GM19438 (cell line): Measurements from ENCODE around the gene ETV6.
A peak's percentile ranks its signal among the peaks of the same experiment; 100 is the strongest.

Experiments
- ATAC-seq: cut with Tn5 transposase; IDR thresholded peaks from one replicate; pipeline ENCODE4 v1.9.1; 2021; ENCODE audit warnings: low read depth; ENCODE audit not compliant: unreplicated experiment

ETV6 gene

DNA sequence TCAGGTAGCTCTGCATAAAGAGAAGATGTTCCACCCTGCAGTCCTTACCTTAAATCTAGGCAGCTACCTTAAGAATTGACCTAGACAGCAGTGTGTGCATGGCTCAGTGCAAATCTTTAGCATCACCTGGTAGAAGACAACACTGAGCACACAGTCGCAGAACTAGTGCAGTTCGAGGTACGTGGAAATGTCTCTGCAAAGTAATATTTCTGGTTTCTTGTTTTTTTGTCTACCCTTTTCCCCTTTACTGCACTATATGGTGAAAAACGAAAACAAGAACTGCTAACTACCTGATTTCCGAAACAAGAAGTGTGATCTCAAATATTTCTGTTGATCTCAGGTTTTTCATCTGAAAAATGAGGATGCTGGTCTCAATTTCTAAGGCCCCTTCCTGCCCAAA is 82.5 kb downstream of the ETV6 start:
- no peak for ATAC-seq

DNA sequence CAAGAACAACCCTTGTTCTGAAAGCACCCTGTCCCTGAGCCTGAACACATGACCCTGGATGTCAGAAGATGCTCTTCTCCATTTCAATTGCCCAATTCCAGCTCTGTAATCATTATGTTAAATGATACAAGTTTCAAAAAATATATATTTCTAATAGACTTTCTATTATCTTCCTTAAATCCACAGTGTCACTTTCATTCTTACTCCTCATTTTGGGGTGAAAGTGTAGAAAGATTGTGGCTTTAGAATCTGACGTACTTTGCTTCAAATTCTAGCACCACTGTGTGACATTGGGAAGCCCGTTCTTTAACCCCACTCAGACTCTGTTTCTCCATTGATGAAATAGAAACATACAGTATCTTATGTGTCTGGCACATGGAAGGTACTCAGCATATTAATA is 83.2 kb downstream of the ETV6 start:
- ATAC-seq = no peak

DNA sequence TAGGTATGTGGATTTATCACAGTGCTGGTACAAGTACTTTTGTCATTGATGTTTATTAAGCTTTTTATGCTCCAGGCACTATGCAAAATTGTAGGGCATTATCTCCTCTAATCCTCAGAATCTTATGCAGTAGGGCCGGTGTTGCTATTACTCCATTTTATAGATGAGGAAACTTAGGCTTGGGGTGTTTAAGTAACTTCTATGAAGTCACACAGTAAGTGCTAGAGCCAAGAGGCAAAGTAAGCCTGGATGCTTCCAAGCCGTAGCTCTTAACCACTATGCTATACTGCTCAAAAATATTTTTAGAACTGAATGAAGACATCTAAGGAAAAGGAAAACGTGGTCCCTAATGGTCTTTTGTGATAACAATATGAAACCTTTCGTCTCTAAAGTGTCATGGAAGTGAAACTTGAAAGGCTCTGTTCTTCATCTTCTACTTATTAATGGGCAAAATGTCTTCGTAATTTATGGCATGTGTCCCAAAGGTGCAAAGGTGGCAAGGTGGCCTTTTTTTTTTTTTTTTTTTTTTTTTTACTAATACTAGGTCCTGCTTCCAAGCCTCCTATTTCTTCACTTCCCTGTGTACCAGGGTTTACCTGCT is 85.2 kb downstream of the ETV6 start:
- no peak for ATAC-seq

DNA sequence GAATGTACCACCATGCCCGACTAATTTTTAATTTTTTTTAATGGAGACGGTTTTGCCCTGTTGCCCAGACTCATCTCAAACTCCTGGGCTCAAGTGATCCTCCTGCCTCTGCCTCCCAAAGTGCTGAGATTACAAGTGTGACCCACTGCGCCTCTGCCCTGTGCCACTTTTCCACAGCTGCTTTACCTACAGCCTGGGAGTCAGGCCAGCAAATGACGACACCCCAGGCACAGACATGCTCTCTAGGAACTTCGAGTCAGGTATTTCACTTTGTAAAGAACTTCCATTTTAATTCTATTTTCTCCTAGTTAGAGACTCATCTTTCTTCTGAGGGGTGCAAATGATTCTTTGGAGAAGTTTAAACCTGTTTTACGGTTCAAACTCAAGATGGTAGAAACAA is 89.0 kb downstream of the ETV6 start:
- ATAC-seq = no peak

DNA sequence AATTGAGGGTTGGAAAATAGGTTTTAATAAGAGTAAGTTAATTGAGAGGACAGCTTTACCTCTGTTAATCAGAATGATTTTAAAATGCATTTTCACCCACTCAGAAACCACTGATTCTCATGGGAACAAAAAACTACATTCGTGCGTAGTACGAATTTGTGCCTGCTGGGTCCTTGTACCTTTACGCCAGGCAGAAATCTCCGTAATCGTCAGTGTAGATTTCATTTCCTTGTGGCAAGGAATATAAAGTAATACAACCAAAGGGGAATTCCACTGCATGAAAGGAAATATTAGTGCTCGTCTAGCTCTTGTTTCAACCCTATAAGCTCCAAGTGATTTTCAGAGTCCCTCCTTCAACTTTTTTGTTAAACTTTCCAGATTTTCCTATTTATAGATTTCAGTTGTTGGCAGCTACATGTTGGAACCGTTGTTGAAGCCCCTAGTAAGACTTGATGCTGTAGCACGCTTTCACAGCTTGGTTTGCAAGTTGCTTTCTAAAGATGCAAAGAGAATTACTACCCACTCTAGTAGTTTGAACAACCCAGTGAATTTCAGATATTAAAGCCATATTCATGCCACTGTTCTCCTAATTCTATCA is 90.6 kb downstream of the ETV6 start:
- no peak for ATAC-seq

DNA sequence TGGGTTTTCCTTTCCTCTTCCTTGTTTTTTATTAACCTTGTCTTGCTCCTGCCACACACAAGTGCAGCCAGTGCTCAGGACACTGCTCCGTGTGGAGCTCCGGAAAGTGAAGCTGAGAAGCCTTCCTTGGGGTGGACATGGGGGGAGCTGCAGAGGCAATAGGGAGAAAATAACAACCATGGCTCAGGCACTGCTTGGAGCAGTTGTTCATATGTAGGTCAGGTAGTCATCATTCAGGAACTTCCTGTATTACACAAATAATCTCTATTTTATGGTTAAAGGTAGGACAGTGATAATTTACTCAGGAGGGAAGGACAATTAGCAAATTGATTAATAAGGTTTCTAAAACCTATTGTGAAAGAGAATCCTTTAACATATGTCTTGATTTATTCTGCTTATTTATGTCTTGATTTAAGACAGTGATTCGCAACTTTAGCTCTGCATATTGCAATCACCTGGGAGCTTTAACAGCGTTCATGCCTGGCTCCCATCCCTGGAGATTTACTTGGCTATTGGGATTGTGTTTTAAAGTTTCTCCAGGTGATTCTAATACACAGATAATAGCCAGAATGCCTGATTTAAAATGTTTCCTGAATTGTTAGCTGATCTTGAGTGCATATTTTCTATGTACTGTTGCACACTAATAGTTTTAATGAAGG is 92.1 kb downstream of the ETV6 start:
- no peak for ATAC-seq

DNA sequence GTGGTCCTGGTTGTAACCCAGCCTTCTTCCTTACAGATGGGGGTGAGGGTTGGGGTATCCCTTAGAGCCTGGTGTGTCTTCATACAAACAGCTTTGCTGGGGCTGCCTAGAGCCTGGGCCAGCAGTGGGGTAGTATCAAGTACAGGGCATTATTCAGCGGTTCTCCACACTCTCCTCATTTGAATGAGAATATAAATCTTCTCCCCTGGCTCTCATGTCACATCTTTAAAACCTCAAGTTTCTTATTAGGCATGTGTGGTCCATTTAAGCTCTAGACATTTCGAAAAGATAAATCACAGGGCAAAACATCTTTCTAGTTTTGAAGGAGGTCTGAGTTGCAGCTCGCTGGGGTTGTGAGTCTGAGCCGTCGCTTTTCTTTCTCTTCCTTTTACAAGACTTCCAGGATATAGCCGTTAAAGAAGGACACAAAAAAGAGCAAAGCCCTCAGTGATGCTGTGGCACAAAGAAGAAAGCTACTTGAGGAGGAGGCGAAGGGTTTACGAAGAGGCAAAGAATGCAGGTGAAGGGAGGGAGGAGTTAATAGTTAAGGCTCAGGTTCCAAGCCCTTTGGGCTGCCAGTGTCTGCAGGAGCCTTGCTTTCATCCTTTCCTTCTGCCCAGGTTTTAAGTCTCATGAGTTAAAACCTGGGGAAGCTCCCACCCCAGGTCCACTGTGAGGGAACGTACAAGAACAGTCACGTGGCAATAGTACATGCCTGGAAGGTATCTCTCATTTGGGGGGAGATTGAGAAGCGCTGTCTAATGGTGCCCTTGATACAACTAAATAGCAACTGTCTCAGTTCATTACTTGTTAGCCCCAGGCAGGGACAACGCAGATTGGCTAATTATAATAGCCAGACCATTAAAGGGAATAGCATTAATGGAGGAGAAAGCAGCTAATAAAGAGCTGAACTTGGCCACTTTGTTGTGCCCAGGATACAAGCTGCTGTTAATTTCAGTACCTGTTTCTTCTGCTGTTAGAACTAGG is 94.2 kb downstream of the ETV6 start:
- ATAC-seq = no peak

DNA sequence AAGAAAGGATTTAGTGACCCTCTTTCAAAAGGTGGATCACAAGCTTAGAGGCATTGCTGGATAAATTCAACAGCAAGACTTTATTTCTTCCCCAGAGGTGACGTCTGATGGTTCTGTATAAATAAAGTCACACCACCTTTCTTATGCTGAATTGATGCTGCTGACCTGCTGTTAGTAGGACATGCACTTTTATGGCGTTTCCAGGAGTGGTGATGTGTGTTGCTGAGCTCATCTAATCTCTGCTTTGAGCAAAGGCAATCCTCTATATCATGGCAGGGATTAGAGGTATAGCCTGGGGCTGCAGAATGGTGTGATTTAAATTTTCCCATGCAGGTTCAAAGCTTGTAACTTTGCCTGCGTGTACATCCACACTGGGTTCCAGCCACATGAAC is 94.9 kb downstream of the ETV6 start:
- no peak for ATAC-seq

DNA sequence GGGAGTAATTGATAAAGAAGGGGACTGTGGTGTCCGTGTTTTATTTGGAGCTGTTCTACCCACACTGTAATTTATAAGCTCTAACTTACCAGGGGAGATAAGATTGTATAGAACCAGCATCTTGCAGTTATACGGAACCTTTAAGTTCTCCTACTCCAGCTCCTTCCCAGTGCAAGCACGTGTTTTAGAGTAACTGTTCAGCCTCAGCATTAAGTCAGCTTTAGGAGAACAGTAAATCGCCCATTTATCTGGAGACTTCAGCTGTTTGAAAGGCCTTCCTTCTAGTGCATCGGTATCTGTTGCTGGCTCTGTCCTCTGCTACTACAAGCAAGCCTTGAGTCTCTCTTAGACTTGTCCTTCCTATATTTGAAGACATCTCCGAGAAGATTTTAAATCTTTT is 95.6 kb downstream of the ETV6 start:
- no peak for ATAC-seq

DNA sequence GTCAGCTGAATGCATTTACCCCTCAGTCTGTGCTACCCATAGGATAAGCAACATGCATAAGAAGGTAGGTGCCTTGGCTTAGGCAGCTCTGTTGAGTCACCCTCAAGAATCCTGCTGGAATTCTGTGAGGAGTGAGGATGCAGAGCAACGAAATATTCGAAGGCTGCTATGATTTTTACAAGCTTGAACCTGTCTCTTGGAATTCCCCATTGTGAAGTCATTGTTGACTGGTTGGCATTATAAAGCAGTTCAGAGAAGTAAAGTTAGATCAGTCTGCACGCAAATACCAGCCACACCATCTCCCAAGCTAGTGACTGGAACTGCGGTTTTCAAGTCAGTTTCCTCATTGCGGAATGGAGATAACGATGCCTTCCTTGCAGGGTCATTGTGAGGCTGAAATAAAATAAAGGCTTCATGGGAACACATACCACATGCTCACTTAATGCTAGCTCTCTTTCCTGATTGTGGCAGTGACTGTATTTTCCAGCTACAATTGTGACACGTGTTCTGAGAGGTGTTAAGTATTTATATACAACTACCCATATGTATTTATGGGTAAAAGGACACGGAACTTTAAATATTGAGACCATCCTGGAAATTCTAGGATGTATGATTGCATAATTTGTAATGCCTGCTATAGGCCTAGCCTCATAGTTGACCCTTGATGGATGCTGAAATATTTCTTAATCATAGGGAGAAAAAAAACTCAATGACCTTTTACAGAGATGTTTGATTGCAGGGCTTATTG is 96.7 kb downstream of the ETV6 start:
- no peak for ATAC-seq

DNA sequence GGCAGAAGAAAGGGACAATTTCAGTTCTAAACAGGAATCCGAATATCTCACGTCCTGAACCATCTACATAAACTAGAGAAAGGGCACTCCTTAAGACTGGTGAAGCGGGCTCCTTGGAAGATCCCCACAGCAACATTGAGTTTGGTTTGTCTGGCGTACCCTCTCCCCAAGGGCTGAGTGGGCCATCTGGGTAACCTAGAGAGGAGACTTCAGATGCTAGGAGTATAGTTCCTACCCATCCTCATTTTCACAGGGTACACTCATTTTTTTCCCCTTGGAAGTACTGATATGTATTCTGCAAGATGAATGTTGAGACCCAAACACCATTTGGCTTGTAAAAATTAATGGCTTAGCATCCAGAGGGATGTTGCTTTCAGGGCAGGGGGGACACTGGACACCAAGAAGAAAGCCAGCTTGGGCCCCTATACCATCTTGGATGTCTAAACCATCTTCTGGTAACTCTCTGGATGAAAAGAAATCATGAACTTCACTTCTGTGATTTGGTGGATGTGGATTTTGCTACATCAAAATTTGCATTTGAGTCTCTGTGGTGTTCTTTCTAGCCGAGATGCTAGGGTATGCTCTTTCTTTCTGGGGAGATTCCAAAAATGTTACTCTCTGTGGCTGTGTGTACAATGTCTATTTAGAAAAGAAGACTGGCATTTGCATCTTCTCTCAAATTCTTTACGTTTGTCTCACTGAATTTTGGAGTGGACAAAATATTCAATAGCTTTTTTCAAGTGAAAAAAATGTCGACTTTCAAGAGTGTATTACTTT is 97.7 kb downstream of the ETV6 start:
- ATAC-seq = no peak

DNA sequence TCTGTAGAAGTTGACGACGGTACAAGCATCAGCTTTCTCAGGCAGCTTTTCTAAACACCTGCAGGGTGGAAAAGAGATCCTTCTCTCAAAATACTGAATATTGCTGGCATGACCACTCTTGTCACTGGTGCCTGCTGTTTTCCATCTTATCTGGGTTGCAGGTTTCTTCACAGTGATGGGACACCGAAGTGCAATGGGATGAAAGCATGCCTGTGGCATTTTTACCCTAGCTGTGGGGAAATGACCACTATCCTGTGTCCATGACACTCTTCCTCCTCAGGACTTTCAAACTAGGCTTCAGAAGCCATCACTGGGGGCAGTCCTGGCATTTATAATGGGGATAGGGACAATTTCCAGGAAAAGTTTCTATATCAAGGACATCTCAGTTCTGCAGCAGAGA is 98.5 kb downstream of the ETV6 start:
- ATAC-seq = no peak

DNA sequence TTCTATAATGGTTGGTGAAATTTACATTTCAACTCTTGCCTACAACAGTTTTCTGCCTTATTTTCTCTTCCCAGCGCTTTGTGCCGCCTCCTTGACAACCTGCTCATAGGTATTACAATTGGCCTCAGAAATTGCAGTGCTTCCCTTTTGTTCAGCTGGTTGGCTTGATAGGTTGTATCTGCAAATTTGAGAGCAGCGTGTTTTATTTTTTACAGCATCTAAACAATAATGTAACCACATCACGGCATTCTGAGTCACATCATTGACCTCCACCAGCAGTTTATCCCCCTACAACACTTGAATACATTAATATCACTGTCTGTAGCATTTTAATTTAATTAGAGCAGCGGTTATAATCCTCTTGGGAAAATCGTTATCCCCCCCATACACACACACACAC is 99.4 kb downstream of the ETV6 start:
- no peak for ATAC-seq

DNA sequence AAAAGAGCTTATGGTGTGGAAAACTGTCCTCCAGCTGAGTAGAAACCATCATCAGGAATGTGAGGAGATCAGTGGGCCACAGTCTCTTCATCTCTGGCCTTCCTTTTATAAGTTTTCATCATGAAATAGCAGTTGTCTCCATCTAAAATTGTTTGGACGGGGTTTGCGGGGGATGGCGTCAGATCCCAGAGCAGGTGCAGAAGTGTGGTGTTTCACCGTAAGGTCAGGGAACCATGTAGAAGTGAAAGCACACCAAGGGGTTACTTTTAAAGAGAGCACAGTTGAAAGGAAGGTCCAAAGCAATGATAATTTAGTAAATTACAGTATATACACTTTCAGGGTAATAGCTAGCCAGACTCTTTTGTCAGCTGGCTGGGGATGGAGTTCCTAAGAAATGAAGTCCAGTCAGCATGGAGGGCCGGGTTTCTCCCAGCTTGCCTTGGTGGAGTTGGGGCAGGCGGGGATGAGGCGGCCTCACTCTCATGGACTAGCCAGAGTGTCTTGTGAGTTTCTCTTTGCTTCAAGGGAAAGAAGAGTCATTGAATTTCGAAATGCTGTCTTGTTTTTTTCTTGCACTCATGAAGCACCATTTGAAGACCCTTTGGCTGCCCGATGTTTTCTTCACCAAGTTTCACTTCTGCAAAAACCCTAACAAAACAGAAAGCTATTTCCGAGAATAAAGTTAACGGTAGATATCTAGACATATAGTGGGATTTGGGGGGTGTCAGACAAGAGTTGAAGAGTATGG is 100.6 kb downstream of the ETV6 start:
- peak; percentile 62 for ATAC-seq

DNA sequence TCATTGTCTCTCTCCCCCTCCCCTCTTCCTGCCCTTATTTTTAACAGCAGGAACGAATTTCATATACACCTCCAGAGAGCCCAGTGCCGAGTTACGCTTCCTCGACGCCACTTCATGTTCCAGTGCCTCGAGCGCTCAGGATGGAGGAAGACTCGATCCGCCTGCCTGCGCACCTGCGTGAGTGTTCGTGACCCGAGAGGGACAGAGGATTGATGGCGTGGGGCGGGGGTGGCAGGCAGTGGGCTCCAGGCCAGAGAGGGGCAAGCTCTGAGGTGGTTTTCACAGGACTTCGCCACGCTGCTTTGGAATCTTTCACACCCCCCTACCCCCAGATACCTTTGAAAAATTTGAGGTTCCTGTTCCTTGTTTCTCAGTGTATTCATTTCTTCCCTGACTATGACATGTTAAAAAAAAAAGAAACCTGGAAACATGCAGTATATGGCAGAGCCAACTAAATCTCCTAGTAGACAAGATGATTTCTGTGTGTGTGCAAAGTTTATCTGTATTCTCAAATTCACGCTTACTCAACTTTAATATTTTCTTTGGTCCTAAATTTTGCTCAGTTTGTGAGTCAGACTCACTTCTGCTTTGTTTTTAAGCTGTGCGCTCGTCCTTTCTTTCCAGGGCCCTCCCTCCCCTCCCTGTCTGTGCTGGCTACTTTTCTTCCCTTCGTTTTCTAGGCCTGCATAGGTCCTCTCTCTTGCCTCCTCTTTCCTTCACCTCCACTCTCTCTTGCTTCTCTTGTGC is 103.1 kb downstream of the ETV6 start:
- ATAC-seq = no peak

DNA sequence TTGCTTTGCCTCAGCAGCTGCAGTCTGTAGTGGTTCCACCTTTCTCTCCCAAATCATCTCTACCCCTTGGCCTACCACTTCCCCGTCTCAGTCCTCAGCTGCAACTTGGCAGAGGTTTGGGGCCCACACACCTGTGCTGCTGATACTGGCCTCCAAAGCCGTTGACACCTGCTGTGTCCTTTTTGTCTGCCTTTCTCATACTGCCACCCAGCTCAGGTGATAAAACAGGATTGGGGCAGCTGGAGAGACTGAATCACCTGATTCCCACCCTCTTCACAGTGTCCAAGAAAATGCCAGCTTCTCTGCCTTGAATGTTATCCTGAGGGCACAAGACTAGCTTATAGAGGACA is 103.7 kb downstream of the ETV6 start:
- ATAC-seq = no peak

DNA sequence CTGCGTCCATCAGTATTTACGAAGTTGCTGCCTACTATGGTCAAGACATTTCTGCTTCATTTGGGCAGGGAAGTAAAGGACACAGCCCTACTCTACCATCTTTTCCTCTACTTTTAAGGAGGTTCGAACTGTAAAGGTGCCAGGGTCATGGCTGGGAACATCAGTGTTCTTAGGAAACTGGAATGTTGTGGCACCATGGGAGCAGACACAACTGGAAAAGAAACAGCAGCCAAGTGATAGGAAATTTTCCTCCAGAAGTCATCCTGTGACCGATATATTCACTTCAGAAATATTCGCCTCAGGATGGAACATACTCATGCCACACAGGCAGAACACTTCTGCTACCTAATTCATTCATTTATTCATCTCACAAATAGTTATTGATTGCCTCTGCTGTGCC is 104.4 kb downstream of the ETV6 start:
- ATAC-seq = no peak

DNA sequence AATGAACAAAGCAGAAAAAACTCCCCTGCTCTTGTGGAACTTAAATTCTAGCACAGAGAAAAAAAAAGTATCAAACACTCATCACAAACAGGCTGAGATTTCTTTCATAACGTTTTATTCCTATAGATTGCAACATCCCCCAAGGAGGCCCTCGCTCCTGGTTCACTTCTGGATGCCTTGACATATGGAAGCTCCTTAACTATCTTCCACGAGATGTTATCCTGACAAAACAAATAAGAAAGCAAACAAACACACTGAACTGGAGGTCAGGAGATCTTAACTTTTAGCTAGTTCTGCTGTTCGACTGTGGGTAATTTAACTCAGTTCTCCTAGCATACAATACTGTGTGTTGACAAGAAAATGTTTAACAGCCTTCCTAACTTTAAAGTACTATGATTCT is 104.8 kb downstream of the ETV6 start:
- ATAC-seq = no peak
